Adrenal gland (tissue), 12 donors: ENCODE measurements around the gene ISM1. TPM values are rescaled to one million over a fixed set of nuclear protein-coding genes. Genes with fewer than 3 reads are reported as not detected.

ENCODE experiments used
- DNase-seq, 7 donors: peaks; one replicate each; pipeline ENCODE4 v3.0.0-alpha.2; 2019 to 2020
- H3K27ac ChIP-seq, 5 donors: fragments of 200-600 bp; sonication (generic) in 4 of 5; 1 replicate in 3 of 5; 2 replicates in 2 of 5; pipeline versions ENCODE4 v1.5.1 to v1.8.0; 2016 to 2020; ENCODE audit warnings: mild to moderate bottlenecking in 1 of 5
- H3K27me3 ChIP-seq: fragments of 200-600 bp; 2 replicates; pipeline ENCODE4 v1.8.0; 2021
- H3K36me3 ChIP-seq, 2 donors: fragments of 200-600 bp; replicated peaks in 1 of 2; 1 replicate in 1 of 2; 2 replicates in 1 of 2; pipeline versions ENCODE4 v1.5.1 to v1.8.0; 2018 to 2022
- H3K4me1 ChIP-seq, 2 donors: fragments of 200-600 bp; replicated peaks in 1 of 2; 1 replicate in 1 of 2; 2 replicates in 1 of 2; pipeline versions ENCODE4 v1.5.1 to v1.8.0; 2018 to 2021
- H3K4me3 ChIP-seq, 4 donors: fragments of 200-600 bp; sonication (generic) in 3 of 4; one replicate each; pipeline ENCODE4 v1.5.1; 2016 to 2018
- H3K9me3 ChIP-seq, 3 donors: fragments of 200-600 bp; sonication (generic) in 1 of 3; replicated peaks in 1 of 3; 1 replicate in 2 of 3; 2 replicates in 1 of 3; pipeline versions ENCODE4 v1.5.1 to v1.8.0; 2016 to 2021
- POLR2A ChIP-seq, 2 donors: fragments of 450-650 bp; IDR thresholded peaks; one replicate each; pipeline ENCODE4 v1.6.1; 2017; ENCODE audit warnings: antibody characterized with exemption in 2 of 2, mild to moderate bottlenecking in 2 of 2, moderate library complexity in 1 of 2
- WGBS, 4 donors: extraction: QIAGEN DNeasy Blood & Tissue Kit in 2 of 4; methylation state at CpG; one replicate each; pipeline versions ENCODE4 v1.1.5 to v1.1.7; 2013 to 2017; 5-methylcytosine and 5-hydroxymethylcytosine counted together
- intact Hi-C, 2 donors: fragments of 100-400 bp; cut with DNase I; formaldehyde crosslinking; loops; one replicate each; pipeline versions ENCODE4 v1.14.1 to v1.15.0; 2022 to 2023
- polyA plus RNA-seq, 3 donors: library from polyadenylated mRNA; stranded (reverse); fragments of 200-250 nt in 2 of 3; fragments of 350-450 nt in 1 of 3; fragmentation: Illumina TruSeq in 1 of 3; extraction: RNeasy Lipid Tissue Mini Kit (QIAGEN cat#74804) in 1 of 3; gene quantifications; one replicate each; pipeline ENCODE4 v1.2.3, GENCODE V29; 2013 to 2014
- total RNA-seq, 9 donors: library from RNA; depleted of rRNA in 4 of 9; stranded (reverse); fragments of >200 nt in 4 of 9; fragments of 120-200 nt in 1 of 9; fragmentation: NEBNext Ultra II Directional in 1 of 9; extraction: Animal tissue kit (Norgen Biotek cat#: 25700) in 1 of 9; gene quantifications; one replicate each; pipeline versions ENCODE4 v1.1.0 to v1.2.4, GENCODE V29; 2013 to 2023
- TF ChIP-seq, protein P1 (sequence below), 6 experiments: fragments of 450-650 bp in 4 of 6; fragments of 200-600 bp in 2 of 6; sonication (generic) in 1 of 6; IDR thresholded peaks; 1 replicate in 5 of 6; 2 replicates in 1 of 6; pipeline versions ENCODE4 v1.5.1 to v1.8.0; 2016 to 2021; ENCODE audit warnings: antibody characterized with exemption in 6 of 6, mild to moderate bottlenecking in 2 of 6, moderate library complexity in 1 of 6
- donor health status: healthy with polysubstance abuse.
- donor health status: Bipolar disorder and iron deficiency.
- donor health status: DM: yes; HTN: yes; CAD: no.
- donor health status: DM: no; HTN: no; CAD: no.
- donor health status: DM: no; HTN: no; CAD: no.
- donor health status: DM: yes; HTN: yes; CAD: no.

ISM1 gene
- total and polyA plus RNA-seq, 12 donors = 0.17 to 4.4 (median 1.8) TPM

GRCh38 chr20:13338097-13338661, 117.1 kb downstream of the ISM1 start:
- intact Hi-C loops = no loop called here
- no peak for TF ChIP-seq POLR2A (IDR thresholded peaks at IDR 0.05)
- TF ChIP-seq, protein P1, sequence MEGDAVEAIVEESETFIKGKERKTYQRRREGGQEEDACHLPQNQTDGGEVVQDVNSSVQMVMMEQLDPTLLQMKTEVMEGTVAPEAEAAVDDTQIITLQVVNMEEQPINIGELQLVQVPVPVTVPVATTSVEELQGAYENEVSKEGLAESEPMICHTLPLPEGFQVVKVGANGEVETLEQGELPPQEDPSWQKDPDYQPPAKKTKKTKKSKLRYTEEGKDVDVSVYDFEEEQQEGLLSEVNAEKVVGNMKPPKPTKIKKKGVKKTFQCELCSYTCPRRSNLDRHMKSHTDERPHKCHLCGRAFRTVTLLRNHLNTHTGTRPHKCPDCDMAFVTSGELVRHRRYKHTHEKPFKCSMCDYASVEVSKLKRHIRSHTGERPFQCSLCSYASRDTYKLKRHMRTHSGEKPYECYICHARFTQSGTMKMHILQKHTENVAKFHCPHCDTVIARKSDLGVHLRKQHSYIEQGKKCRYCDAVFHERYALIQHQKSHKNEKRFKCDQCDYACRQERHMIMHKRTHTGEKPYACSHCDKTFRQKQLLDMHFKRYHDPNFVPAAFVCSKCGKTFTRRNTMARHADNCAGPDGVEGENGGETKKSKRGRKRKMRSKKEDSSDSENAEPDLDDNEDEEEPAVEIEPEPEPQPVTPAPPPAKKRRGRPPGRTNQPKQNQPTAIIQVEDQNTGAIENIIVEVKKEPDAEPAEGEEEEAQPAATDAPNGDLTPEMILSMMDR (IDR thresholded peaks at IDR 0.05) = no peak
- WGBS, 4 donors = 85 to 96% (median 87%) methylated on average over 2 of the region's 2 CpGs
- Histone ChIP-seq H3K4me1 (no peaks in the 10 kb centered on the region), H3K27ac (no peak overlapping the region), H3K36me3 (no peaks in the 10 kb centered on the region), H3K27me3 (no peaks in the 10 kb centered on the region), H3K4me3 (no peak overlapping the region), H3K9me3 (no peaks in the 10 kb centered on the region)
- DNase-seq = no peak

GRCh38 chr20:13338999-13339411, 117.9 kb downstream of the ISM1 start:
- intact Hi-C loops = no loop called here
- TF ChIP-seq POLR2A (IDR thresholded peaks at IDR 0.05) = no peak
- TF ChIP-seq, protein P1 (IDR thresholded peaks at IDR 0.05) = no peak
- Histone ChIP-seq H3K36me3 (no peaks in the 10 kb centered on the region), H3K9me3 (no peaks in the 10 kb centered on the region), H3K27me3 (no peaks in the 10 kb centered on the region), H3K4me3 (no peak overlapping the region), H3K27ac (no peak overlapping the region), H3K4me1 (no peaks in the 10 kb centered on the region)
- 59 to 79% (median 68%) methylated on average over 3 of the region's 3 CpGs for WGBS, 4 donors
- DNase-seq = no peak

DNA sequence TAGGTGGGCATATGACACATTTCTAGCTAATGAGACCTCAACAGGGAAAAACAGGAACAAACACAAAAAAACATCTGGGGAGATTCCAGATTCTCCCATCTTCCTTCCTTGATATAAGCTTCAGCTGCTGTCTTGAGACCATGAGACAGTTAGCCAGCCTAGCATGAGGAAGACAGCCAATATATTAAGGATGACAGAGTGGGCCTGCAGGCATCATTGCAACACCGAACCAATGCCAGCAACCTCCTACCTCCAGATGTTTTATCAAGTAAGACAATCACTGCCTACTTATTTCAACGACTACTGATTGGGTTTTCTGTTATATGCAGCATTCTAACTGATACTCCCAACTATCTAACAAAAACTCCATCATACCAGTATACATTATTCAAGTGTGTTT, 119.0 kb downstream of the ISM1 start:
- no peak for TF ChIP-seq POLR2A (IDR thresholded peaks at IDR 0.05)
- TF ChIP-seq, protein P1 (IDR thresholded peaks at IDR 0.05) = no peak
- 42 to 74% (median 57%) methylated on average over 2 of the region's 2 CpGs for WGBS, 4 donors
- H3K4me1 ChIP-seq = no peaks in the 10 kb centered on the region
- no peaks in the 10 kb centered on the region for H3K27me3 ChIP-seq
- H3K36me3 ChIP-seq = no peaks in the 10 kb centered on the region
- no peak for DNase-seq
- no peak overlapping the region for H3K27ac ChIP-seq
- intact Hi-C loops = no loop called here
- no peak overlapping the region for H3K4me3 ChIP-seq
- no peaks in the 10 kb centered on the region for H3K9me3 ChIP-seq

- Histone ChIP-seq H3K4me3 (no peak overlapping the region), H3K36me3 (no peaks in the 10 kb centered on the region), H3K27ac (no peak overlapping the region), H3K4me1 (no peaks in the 10 kb centered on the region), H3K9me3 (no peaks in the 10 kb centered on the region), H3K27me3 (no peaks in the 10 kb centered on the region)
- DNase-seq = no peak
- intact Hi-C loops = no loop called here
- 86 to 89% (median 87%) methylated on average over 9 of the region's 9 CpGs for WGBS, 4 donors
- TF ChIP-seq, protein P1 (IDR thresholded peaks at IDR 0.05) = no peak
- no peak for TF ChIP-seq POLR2A (IDR thresholded peaks at IDR 0.05)
These were observed 120.8 kb downstream of the ISM1 start for GRCh38 chr20:13341737-13342393.
